Immature natural killer cell (primary cell): ENCODE measurements around the gene RFPL3. TPM values are rescaled to one million over a fixed set of nuclear protein-coding genes. Genes with fewer than 3 reads are reported as not detected.

ENCODE experiments used
- polyA plus RNA-seq, 3 donors: library from polyadenylated mRNA; unstranded; fragments of 300-500 nt; fragmentation: Illumina TruSeq; gene quantifications; one replicate each; pipeline ENCODE4 v1.2.3, GENCODE V29; 2021

RFPL3 gene
- polyA plus RNA-seq, 3 donors from 2014 or later: not detected

Other genes with a start within 250 kb of the RFPL3 start
- gene C22orf42, start 198.6 kb upstream of the RFPL3 start, polyA plus RNA-seq: not detected
- under 1 TPM in 1 of 3 donors, not detected in 2; 0.24 TPM for gene RFPL2, start 152.8 kb upstream of the RFPL3 start, polyA plus RNA-seq
- not detected for gene SLC5A4, start 102.5 kb upstream of the RFPL3 start, polyA plus RNA-seq
- 100 to 1,000 TPM; 110 to 189 (median 115) TPM for gene RTCB, start 54.4 kb downstream of the RFPL3 start, polyA plus RNA-seq
- gene BPIFC, start 106.6 kb downstream of the RFPL3 start, polyA plus RNA-seq: not detected
- 100 to 1,000 TPM; 134 to 272 (median 175) TPM for gene FBXO7, start 116.9 kb downstream of the RFPL3 start, polyA plus RNA-seq